ENCODE results near the gene PPP4R2.

Gene PPP4R2

DNA sequence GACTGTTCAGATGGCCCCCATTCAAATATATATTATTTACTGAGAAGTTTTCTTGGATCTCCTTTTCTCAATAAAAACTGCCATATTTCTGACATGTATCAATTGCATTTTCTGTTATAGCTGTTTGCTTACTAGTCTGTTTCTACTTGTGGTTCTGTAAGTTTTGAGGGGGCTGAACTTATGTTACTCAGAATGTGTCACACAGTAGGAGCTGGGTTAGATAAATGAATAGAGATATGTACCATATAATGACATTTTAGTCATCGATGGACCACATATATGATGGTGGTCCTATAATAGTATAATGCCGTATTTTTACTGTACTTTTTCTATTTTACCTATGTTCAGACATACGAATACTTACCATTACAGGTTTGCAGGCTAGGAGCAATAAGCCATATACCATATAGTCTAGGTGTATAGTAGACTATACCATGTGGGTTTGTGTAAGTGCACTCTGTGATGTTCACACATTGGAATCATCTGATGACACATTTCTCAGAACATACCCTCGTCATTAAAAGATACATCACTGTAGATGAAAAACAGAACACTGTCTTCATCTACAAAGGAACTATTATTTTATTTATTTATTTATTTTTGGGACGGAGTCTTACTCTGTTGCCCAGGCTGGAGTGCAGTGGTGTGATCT is 22.3 kb downstream of the PPP4R2 start:
- no peak for DNase-seq (ENCODE audit: low read depth)
- no peak overlapping the region for H3K4me3 ChIP-seq (ENCODE audit: low read depth, low read length)
- TF ChIP-seq, protein P1, sequence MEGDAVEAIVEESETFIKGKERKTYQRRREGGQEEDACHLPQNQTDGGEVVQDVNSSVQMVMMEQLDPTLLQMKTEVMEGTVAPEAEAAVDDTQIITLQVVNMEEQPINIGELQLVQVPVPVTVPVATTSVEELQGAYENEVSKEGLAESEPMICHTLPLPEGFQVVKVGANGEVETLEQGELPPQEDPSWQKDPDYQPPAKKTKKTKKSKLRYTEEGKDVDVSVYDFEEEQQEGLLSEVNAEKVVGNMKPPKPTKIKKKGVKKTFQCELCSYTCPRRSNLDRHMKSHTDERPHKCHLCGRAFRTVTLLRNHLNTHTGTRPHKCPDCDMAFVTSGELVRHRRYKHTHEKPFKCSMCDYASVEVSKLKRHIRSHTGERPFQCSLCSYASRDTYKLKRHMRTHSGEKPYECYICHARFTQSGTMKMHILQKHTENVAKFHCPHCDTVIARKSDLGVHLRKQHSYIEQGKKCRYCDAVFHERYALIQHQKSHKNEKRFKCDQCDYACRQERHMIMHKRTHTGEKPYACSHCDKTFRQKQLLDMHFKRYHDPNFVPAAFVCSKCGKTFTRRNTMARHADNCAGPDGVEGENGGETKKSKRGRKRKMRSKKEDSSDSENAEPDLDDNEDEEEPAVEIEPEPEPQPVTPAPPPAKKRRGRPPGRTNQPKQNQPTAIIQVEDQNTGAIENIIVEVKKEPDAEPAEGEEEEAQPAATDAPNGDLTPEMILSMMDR (IDR thresholded peaks at IDR 0.05; ENCODE audit: control insufficient read depth, extremely low read depth, insufficient read depth): no peak

DNA sequence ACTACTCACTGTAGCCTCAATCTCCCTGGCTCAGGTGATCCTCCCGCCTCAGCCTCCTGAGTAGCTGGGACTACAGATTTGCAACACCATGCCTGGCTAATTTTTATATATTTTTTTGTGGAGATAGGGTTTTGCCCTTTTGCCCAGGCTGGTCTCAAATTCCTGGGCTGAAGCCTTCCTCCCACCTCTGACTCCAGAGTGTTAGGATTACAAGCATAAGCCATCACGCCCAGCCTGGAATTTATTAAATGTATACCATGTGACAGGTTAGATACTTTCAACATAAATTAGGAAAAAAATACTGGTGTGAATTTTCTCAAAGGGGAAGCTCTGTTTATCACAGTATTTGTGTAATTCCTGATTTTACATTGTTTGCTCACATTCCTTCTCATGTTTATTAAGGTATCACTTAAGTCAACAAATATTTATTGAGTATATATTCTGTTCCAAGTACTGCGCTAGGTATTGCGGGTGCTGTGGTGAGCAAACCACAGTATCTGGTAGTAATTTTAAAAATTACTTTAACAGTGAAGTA is 24.8 kb downstream of the PPP4R2 start:
- H3K4me3 ChIP-seq (ENCODE audit: low read depth, low read length): no peak overlapping the region
- TF ChIP-seq, protein P1 (IDR thresholded peaks at IDR 0.05; ENCODE audit: control insufficient read depth, extremely low read depth, insufficient read depth): no peak
- DNase-seq (ENCODE audit: low read depth): no peak

DNA sequence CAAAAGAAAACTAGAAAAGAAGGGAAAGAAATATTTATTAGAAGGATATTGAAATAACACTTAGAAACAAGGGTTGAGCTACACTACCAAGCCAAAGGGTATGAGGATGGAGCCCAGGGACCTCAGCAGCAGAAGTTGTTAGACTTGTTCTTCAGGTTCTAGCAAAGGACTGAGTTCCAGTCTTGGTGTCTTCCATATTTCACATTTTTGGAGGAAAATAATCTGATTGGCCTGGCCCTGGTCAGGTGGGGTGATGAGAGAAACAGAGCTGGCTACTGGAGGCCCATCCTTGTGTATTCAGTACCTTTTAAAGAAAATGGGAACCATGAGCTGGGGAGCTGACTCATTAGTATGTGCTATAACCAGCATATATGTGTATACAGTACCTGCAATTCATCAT is 28.2 kb downstream of the PPP4R2 start:
- DNase-seq (ENCODE audit: low read depth): no peak
- TF ChIP-seq, protein P1 (IDR thresholded peaks at IDR 0.05; ENCODE audit: control insufficient read depth, extremely low read depth, insufficient read depth): no peak
- no peak overlapping the region for H3K4me3 ChIP-seq (ENCODE audit: low read depth, low read length)

DNA sequence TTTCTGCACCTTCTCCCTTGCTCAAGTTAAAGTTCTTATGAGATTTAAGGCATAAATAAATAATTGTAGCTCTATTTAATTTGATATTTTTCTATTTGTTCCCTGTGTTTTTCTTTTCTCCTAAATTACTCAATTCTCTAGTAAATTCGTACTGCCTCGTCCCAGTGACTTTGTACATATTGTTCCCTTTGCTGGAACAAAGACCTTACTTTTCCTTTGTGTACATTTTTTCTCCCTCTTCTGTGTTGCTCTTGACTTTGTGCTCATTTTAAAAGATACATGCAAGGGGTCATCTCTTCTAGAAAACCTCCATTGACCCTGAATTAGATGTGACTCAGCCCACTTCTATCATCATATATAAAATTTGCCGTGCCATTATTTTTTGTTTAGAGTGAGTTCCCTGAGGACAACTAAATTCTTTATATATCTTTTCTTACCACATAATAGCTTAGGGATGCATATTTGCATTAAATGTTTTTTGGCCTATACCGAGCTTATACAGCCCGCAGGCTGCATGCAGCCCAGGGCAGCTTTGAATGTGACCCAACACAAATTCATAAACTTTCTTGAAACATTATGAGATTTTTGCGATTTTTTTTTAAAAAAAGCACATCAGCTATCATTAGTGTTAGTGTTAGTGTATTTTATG is 29.6 kb downstream of the PPP4R2 start:
- no peak for DNase-seq (ENCODE audit: low read depth)

DNA sequence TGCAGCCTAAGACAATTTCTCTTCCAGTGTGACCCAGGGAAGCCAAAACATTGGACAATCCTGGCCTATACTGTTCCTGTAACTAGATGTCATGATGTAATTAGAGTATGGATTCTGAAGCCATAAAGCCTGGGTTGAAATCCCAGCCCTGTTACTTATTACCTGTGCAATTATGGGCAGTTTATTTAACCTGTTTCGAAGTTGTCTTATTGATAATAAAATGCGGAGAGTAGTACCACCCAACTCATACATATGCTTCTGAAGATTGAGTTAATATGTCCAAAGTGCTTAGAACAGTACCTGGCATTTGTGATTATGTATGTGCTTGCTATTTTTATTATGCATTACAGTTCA is 30.1 kb downstream of the PPP4R2 start:
- no peak overlapping the region for H3K4me3 ChIP-seq (ENCODE audit: low read depth, low read length)
- TF ChIP-seq, protein P1 (IDR thresholded peaks at IDR 0.05; ENCODE audit: control insufficient read depth, extremely low read depth, insufficient read depth): no peak
- no peak for DNase-seq (ENCODE audit: low read depth)

More for the DNA sequence above, 29.6 kb downstream of the PPP4R2 start:
- TF ChIP-seq, protein P1 (IDR thresholded peaks at IDR 0.05; ENCODE audit: control insufficient read depth, extremely low read depth, insufficient read depth): no peak
- no peak overlapping the region for H3K4me3 ChIP-seq (ENCODE audit: low read depth, low read length)

DNA sequence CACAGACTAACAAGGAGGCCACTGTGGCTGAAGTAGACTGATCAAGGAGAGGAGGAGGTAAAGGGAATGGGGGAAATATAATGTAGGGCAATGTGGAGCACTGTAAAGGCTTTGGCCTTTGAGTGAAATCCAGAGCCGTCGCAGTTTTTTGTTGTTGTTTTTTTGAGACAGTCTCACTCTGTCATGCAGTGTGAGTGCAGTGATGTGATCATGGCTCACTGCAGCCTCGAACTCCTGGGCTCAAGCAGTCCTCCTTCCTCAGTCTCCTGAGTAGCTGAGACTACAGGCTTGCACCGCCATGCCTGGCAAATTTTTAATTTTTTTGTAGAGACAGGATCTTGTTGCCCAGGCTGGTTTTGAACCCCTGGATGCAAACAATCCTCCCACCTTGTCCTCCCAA is 32.2 kb downstream of the PPP4R2 start:
- DNase-seq (ENCODE audit: low read depth): no peak
- H3K4me3 ChIP-seq (ENCODE audit: low read depth, low read length): no peak overlapping the region
- TF ChIP-seq, protein P1 (IDR thresholded peaks at IDR 0.05; ENCODE audit: control insufficient read depth, extremely low read depth, insufficient read depth): no peak
